Panc1 (cell line): Measurements from ENCODE around the gene USH2A. TPM values are rescaled to one million over a fixed set of nuclear protein-coding genes. Genes with fewer than 3 reads are reported as not detected.

ENCODE experiments used
- ATAC-seq: fragments of 200-7000 bp; cut with Tn5 transposase; 2 replicates; pipeline ENCODE4 v1.9.1; 2020; ENCODE audit warnings: mild to moderate bottlenecking, moderate library complexity
- BruUV-seq: library from RNA; stranded (reverse); fragments of 400-500 nt; replicated peaks from 2 replicates; lab custom pipeline; 2021; lab: Mats Ljungman, UMichigan
- CTCF ChIA-PET: fragments of 300-600 bp; sonication (Branson Sonifier 250); formaldehyde crosslinking; loops from one replicate; lab custom pipeline; 2022; ENCODE audit warnings: antibody characterized with exemption; lab: Charles Lee
- POLR2A ChIA-PET: fragments of 300-600 bp; sonication (Branson Sonifier 250); formaldehyde crosslinking; loops from one replicate; lab custom pipeline; 2022; ENCODE audit warnings: antibody characterized with exemption; lab: Charles Lee
- DNase-seq: peaks from one replicate; pipeline ENCODE4 v3.0.0-alpha.2; 2010; ENCODE audit warnings: low read depth, low spot score
- H3K27ac ChIP-seq: 2 replicates; pipeline ENCODE4 v1.5.1; 2011; ENCODE audit warnings: mild to moderate bottlenecking, low read length, inconsistent platforms
- H3K27me3 ChIP-seq: fragments of 200-500 bp; sonication (Bioruptor generic); 2 replicates; pipeline ENCODE4 v1.6.0; 2014; ENCODE audit warnings: low read length, inconsistent platforms; ENCODE audit not compliant: control insufficient read depth, insufficient read depth
- H3K36me3 ChIP-seq: fragments of 200-500 bp; sonication (Bioruptor generic); 2 replicates; pipeline ENCODE4 v1.5.1; 2014; ENCODE audit warnings: inconsistent platforms, mild to moderate bottlenecking, low read length, moderate library complexity; ENCODE audit not compliant: control insufficient read depth, insufficient read depth
- H3K4me1 ChIP-seq: 2 replicates; pipeline ENCODE4 v1.5.1; 2011; ENCODE audit warnings: inconsistent platforms, mild to moderate bottlenecking, low read length, moderate library complexity; ENCODE audit not compliant: control insufficient read depth, insufficient read depth
- H3K4me3 ChIP-seq, 2 experiments: 2 replicates each; pipeline ENCODE4 v1.5.1; 2011 to 2012; ENCODE audit warnings: low read depth in 2 of 2, low read length in 2 of 2, mild to moderate bottlenecking in 2 of 2, inconsistent platforms in 1 of 2, moderate library complexity in 1 of 2
- H3K9me3 ChIP-seq: fragments of 200-500 bp; sonication (Bioruptor generic); 2 replicates; pipeline ENCODE4 v1.5.1; 2014; ENCODE audit warnings: low read depth, mild to moderate bottlenecking, inconsistent platforms, low read length, moderate library complexity; ENCODE audit not compliant: control insufficient read depth, insufficient read depth
- POLR2AphosphoS5 ChIP-seq: IDR thresholded peaks from 2 replicates; pipeline ENCODE4 v1.6.1; 2012; ENCODE audit warnings: mild to moderate bottlenecking, low read depth, low read length, moderate library complexity
- SIN3A ChIP-seq: IDR thresholded peaks from 2 replicates; pipeline ENCODE4 v1.6.1; 2012; ENCODE audit warnings: low read depth, mild to moderate bottlenecking, low read length, moderate library complexity, borderline replicate concordance; ENCODE audit not compliant: insufficient read depth
- TCF7L2 ChIP-seq: IDR thresholded peaks from 2 replicates; pipeline ENCODE4 v1.6.1; 2011; ENCODE audit warnings: mild to moderate bottlenecking, low read depth, low read length, inconsistent platforms
- in situ Hi-C: cut with HindIII; loops from 2 replicates; pipeline ENCODE4 v1.10.0; 2016; ENCODE audit warnings: low sequenced_read_pairs, low pct_unique_long_range_greater_than_20kb
- intact Hi-C: fragments of 100-400 bp; cut with micrococcal nuclease; formaldehyde crosslinking; loops from one replicate; pipeline ENCODE4 v1.10.0; 2022; ENCODE audit not compliant: unreplicated experiment
- total RNA-seq: library from RNA; stranded (reverse); gene quantifications from one replicate; pipeline ENCODE4 v1.2.1, GENCODE V29; 2021; ENCODE audit not compliant: unreplicated experiment
- TF ChIP-seq, protein P1 (sequence below), 2 experiments: IDR thresholded peaks; 2 replicates each; pipeline ENCODE4 v1.6.1; 2011 to 2012; ENCODE audit warnings: low read depth in 2 of 2, control low read depth in 1 of 2, low read length in 1 of 2, mild to moderate bottlenecking in 1 of 2, moderate library complexity in 1 of 2; ENCODE audit not compliant: insufficient read depth in 1 of 2
- TF ChIP-seq, protein P2 (sequence below): fragments of 450-650 bp; IDR thresholded peaks from 2 replicates; pipeline ENCODE4 v1.5.1; 2017; ENCODE audit warnings: mild to moderate bottlenecking

Gene USH2A
- total RNA-seq, 1 experiment from 2014 or later: not detected

GRCh38 chr1:216183007-216183406 lies 240.2 kb downstream of the USH2A start:
- Histone ChIP-seq H3K27me3 (no peaks in the 10 kb centered on the region), H3K4me1 (no peaks in the 10 kb centered on the region), H3K36me3 (no peaks in the 10 kb centered on the region), H3K9me3 (no peaks in the 10 kb centered on the region; the same call in 1 of the 2 replicates), H3K27ac (no peak overlapping the region), H3K4me3 (no peak overlapping the region)
- CTCF ChIA-PET: interaction anchor here (1.0 kb wide), 1 partner anchor 10 kb away, joined by 3 read pairs; no protein-coding TSS in a partner anchor
- no peak for DNase-seq
- no TSS peak for BruUV-seq
- ATAC-seq: no peak
- intact Hi-C loops (no loop called here), in situ Hi-C loops (no loop called here)
- TF ChIP-seq, protein P1, sequence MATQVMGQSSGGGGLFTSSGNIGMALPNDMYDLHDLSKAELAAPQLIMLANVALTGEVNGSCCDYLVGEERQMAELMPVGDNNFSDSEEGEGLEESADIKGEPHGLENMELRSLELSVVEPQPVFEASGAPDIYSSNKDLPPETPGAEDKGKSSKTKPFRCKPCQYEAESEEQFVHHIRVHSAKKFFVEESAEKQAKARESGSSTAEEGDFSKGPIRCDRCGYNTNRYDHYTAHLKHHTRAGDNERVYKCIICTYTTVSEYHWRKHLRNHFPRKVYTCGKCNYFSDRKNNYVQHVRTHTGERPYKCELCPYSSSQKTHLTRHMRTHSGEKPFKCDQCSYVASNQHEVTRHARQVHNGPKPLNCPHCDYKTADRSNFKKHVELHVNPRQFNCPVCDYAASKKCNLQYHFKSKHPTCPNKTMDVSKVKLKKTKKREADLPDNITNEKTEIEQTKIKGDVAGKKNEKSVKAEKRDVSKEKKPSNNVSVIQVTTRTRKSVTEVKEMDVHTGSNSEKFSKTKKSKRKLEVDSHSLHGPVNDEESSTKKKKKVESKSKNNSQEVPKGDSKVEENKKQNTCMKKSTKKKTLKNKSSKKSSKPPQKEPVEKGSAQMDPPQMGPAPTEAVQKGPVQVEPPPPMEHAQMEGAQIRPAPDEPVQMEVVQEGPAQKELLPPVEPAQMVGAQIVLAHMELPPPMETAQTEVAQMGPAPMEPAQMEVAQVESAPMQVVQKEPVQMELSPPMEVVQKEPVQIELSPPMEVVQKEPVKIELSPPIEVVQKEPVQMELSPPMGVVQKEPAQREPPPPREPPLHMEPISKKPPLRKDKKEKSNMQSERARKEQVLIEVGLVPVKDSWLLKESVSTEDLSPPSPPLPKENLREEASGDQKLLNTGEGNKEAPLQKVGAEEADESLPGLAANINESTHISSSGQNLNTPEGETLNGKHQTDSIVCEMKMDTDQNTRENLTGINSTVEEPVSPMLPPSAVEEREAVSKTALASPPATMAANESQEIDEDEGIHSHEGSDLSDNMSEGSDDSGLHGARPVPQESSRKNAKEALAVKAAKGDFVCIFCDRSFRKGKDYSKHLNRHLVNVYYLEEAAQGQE (IDR thresholded peaks at IDR 0.05; ENCODE audit: insufficient read depth in 1 of 2, low read depth in 2 of 2, low read length in 1 of 2): no peak
- no peak for TF ChIP-seq TCF7L2
- no peak for TF ChIP-seq POLR2AphosphoS5
- TF ChIP-seq, protein P2, sequence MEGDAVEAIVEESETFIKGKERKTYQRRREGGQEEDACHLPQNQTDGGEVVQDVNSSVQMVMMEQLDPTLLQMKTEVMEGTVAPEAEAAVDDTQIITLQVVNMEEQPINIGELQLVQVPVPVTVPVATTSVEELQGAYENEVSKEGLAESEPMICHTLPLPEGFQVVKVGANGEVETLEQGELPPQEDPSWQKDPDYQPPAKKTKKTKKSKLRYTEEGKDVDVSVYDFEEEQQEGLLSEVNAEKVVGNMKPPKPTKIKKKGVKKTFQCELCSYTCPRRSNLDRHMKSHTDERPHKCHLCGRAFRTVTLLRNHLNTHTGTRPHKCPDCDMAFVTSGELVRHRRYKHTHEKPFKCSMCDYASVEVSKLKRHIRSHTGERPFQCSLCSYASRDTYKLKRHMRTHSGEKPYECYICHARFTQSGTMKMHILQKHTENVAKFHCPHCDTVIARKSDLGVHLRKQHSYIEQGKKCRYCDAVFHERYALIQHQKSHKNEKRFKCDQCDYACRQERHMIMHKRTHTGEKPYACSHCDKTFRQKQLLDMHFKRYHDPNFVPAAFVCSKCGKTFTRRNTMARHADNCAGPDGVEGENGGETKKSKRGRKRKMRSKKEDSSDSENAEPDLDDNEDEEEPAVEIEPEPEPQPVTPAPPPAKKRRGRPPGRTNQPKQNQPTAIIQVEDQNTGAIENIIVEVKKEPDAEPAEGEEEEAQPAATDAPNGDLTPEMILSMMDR: no peak
- TF ChIP-seq SIN3A: no peak
- POLR2A ChIA-PET: no interaction called here

DNA sequence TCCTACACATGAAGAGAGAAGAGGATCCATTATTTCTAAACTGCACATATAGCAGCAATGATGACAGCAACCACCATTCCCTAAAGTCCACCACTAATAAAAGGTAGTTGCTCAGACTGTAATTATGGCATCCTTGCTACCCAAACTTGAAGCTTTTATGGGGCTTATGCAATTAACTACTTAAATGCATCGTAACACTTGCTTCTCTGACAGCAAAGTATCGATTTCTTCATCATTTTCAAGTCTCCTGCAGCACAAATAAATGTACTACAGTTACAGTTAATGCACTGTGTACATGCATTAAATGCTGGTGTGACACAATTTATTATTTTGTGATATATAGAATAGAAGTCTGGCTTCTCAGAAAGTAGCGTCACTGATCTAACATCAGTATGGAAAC lies 241.7 kb downstream of the USH2A start:
- TF ChIP-seq TCF7L2 (no peak), POLR2AphosphoS5 (no peak), SIN3A (no peak)
- TF ChIP-seq, protein P1 (IDR thresholded peaks at IDR 0.05; ENCODE audit: insufficient read depth in 1 of 2, low read depth in 2 of 2, low read length in 1 of 2): no peak
- TF ChIP-seq, protein P2: no peak
- no TSS peak for BruUV-seq
- in situ Hi-C loops: no loop called here
- Histone ChIP-seq H3K27ac (no peak overlapping the region), H3K27me3 (no peaks in the 10 kb centered on the region), H3K4me3 (no peak overlapping the region), H3K36me3 (no peaks in the 10 kb centered on the region), H3K9me3 (no peaks in the 10 kb centered on the region; the same call in 1 of the 2 replicates), H3K4me1 (no peaks in the 10 kb centered on the region)
- ChIA-PET CTCF (no interaction called here), POLR2A (no interaction called here)
- ATAC-seq (no peak), DNase-seq (no peak)
- intact Hi-C loops: no loop called here
